Measurements from ENCODE around the gene DCLK1.
"Not testable (repeated sequence)": the region's sequence is repeated elsewhere in the genome, so short reads cannot be mapped to it uniquely, and the experiment has no call there.

Gene DCLK1

DNA sequence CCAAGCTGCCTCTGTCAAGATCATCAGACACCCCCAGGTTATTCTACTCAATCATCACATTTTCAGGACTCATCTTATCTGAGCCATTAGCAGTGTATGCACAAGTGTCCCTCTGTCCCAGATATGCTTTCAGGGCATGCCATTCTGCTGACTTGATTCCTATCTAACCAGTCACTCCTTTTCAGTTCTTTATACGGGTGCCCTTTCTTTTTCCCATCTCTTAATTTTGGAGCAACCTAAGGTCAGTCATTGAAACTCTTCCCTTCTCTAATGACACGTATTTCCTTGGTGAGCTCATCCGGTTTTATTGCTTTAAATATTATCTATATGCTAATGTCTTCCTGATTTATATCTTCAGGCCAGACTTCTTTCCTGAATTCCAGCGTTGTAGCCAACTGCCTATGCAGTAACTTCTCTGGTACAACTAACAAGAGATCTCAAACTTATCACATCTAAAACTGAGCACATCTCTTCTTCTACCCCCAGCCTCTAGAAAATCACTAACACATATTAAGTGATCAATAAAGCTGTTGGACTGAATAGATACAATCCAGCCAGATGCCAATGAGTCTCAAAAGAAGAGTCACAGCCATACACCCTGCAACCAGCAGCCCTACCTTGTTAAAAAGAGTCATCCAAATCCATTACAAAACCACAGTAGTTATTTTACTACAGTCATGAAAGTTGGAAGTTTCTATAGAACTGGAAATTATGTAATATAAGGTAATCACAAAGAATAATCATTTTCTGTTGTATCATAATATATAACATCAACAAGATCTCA lies 58.8 kb downstream of the DCLK1 start:
- TF ChIP-seq, protein P1, sequence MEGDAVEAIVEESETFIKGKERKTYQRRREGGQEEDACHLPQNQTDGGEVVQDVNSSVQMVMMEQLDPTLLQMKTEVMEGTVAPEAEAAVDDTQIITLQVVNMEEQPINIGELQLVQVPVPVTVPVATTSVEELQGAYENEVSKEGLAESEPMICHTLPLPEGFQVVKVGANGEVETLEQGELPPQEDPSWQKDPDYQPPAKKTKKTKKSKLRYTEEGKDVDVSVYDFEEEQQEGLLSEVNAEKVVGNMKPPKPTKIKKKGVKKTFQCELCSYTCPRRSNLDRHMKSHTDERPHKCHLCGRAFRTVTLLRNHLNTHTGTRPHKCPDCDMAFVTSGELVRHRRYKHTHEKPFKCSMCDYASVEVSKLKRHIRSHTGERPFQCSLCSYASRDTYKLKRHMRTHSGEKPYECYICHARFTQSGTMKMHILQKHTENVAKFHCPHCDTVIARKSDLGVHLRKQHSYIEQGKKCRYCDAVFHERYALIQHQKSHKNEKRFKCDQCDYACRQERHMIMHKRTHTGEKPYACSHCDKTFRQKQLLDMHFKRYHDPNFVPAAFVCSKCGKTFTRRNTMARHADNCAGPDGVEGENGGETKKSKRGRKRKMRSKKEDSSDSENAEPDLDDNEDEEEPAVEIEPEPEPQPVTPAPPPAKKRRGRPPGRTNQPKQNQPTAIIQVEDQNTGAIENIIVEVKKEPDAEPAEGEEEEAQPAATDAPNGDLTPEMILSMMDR (IDR thresholded peaks at IDR 0.05; ENCODE audit: insufficient read depth, missing control alignments): no peak
- FAIRE-seq: no peak
- DNase-seq (ENCODE audit: insufficient read length, low spot score): no peak

DNA sequence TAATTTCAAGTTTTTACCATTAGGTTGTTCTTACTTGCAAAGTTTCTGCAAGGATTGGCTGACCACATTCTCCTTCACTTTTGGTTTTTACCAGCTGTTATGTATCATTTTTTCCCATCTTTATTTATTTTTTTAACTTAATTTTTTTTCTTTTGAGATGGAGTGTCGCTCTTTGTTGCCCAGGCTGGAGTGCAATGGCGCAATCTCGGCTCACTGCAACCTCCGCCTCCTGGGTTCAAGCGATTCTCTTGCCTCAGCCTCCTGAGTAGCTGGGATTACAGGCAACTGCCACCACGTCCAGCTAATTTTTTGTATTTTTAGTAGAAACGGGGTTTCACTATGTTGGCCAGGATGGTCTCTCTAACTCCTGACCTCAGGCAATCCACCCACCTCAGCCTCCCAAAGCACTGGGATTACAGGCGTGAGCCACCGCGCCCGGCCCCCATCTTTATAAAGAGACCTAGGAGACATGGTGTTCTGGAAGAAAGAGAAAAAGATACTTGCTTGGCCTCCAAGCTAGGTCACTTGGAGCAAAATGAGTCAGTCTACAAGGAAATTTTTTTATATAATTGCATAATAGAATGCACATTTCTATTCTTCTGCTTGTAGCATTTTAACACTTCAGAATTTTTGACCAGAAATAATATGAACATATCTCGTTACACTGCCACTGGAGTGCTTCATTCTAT lies 60.5 kb downstream of the DCLK1 start:
- FAIRE-seq; DNase-seq (ENCODE audit: insufficient read length, low spot score): not testable (repeated sequence)

GRCh38 chr13:36069881-36070366 lies 61.3 kb downstream of the DCLK1 start:
- DNase-seq (ENCODE audit: insufficient read length, low spot score): no peak
- TF ChIP-seq, protein P1 (IDR thresholded peaks at IDR 0.05; ENCODE audit: insufficient read depth, missing control alignments): no peak
- no peak for FAIRE-seq

- TF ChIP-seq, protein P1 (IDR thresholded peaks at IDR 0.05; ENCODE audit: insufficient read depth, missing control alignments): no peak
- FAIRE-seq (no peak), DNase-seq (ENCODE audit: insufficient read length, low spot score) (no peak)
Observed at GRCh38 chr13:36068991-36069390, 62.2 kb downstream of the DCLK1 start.

DNA sequence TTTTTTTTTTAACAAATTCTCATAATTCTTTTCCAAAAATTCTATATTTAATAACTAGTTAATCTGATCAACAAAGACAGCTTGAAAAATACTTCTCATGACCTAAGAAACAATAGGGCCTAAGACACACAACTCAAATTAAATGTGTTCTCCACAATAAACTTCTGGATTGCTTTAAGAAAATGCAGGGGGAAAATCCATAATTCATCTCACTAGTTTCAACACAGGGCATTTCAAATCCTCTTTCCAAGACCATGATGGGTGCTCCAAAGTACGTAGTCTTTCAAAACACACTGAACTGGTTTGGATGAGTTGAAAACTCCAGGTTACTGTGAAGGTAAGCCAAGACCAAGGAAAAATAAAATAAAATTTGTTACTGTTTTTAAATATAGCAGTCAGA lies 62.6 kb downstream of the DCLK1 start:
- no peak for FAIRE-seq
- TF ChIP-seq, protein P1 (IDR thresholded peaks at IDR 0.05; ENCODE audit: insufficient read depth, missing control alignments): no peak
- DNase-seq (ENCODE audit: insufficient read length, low spot score): no peak

DNA sequence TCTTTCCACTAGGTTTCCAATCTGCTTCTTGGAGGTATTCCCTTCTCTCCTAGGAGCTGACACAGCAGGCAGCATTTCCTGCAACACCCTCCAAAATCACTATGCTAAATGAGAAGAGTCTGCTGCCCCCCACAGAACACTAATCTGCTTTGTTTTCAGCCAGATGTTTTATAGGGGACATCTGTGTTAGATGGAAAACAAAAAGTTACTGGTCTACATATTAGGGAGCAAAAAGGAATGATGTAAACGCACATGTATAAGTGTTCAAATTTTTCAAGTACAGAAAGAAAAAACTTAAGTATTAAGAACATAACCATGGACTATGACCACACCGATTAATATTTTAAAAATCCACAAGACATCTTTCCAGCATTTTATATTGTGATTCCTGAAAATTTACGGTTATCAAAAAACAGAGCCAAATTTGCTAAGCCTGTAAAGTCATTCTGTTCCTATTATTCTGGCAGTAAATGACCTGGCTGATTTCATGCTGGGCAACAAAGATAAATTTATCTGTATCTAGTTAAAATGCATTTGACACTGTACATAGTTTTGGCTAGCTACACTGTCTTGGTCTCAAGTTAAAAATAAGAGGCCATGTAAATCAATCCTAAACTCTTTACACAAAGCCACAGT lies 63.3 kb downstream of the DCLK1 start:
- TF ChIP-seq, protein P1 (IDR thresholded peaks at IDR 0.05; ENCODE audit: insufficient read depth, missing control alignments): no peak
- DNase-seq (ENCODE audit: insufficient read length, low spot score): no peak
- no peak for FAIRE-seq

GRCh38 chr13:36062249-36062648 lies 68.9 kb downstream of the DCLK1 start:
- FAIRE-seq: no peak
- TF ChIP-seq, protein P1 (IDR thresholded peaks at IDR 0.05; ENCODE audit: insufficient read depth, missing control alignments): no peak
- DNase-seq (ENCODE audit: insufficient read length, low spot score): no peak

Measured in D721Med (cell line).